Cardiac septum (tissue), 1 donor: ENCODE measurements around the gene PDE4D. TPM values are rescaled to one million over a fixed set of nuclear protein-coding genes. Genes with fewer than 3 reads are reported as not detected.

Source experiments
- DNase-seq: peaks from one replicate; pipeline ENCODE4 v3.0.0-alpha.2; 2020; ENCODE audit warnings: low spot score
- intact Hi-C: fragments of 100-400 bp; cut with DNase I; formaldehyde crosslinking; loops from one replicate; pipeline ENCODE4 v1.14.0; 2022
- total RNA-seq: library from RNA; stranded (reverse); fragmentation: NEBNext Ultra II Directional; extraction: Animal tissue kit (Norgen Biotek cat#: 25700); gene quantifications from one replicate; pipeline ENCODE4 v1.2.1, GENCODE V29; 2021
- donor health status: DM: no; HTN: no; CAD: no.

PDE4D gene
- total RNA-seq, 1 donor from 2014 or later, result 29.3 TPM

- intact Hi-C loops, result no loop called here
- no peak for DNase-seq
Measured at GRCh38 chr5:59553992-59554391, 339.5 kb downstream of the PDE4D start.

GRCh38 chr5:59548807-59549357, 344.6 kb downstream of the PDE4D start:
- intact Hi-C loops, result no loop called here
- DNase-seq, result no peak

GRCh38 chr5:59547731-59548130, 345.8 kb downstream of the PDE4D start:
- intact Hi-C loops, result no loop called here
- no peak for DNase-seq

DNA sequence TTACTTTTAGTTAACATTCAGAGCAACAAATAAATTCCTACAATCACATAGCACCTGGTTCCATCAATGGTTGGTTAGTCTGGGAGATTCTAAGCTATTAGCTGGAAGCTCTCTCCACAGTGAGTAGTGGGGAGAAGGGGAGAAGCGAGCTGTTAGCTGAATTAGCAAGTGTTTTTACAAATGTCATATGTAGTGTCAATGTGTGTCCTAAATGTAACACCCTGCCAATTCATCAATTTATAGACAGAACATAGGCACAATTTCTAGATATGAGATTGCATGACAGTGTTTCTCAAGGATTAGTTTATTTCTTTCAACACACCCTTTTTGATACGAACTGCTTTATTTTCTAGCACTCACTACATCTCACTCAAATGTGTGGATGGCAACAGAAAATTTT, 349.0 kb downstream of the PDE4D start:
- intact Hi-C loops, result no loop called here

GRCh38 chr5:59543821-59544442, 349.6 kb downstream of the PDE4D start:
- intact Hi-C loops, result no loop called here
- DNase-seq, result no peak

More for the DNA sequence above, 349.0 kb downstream of the PDE4D start:
- DNase-seq, result no peak

DNA sequence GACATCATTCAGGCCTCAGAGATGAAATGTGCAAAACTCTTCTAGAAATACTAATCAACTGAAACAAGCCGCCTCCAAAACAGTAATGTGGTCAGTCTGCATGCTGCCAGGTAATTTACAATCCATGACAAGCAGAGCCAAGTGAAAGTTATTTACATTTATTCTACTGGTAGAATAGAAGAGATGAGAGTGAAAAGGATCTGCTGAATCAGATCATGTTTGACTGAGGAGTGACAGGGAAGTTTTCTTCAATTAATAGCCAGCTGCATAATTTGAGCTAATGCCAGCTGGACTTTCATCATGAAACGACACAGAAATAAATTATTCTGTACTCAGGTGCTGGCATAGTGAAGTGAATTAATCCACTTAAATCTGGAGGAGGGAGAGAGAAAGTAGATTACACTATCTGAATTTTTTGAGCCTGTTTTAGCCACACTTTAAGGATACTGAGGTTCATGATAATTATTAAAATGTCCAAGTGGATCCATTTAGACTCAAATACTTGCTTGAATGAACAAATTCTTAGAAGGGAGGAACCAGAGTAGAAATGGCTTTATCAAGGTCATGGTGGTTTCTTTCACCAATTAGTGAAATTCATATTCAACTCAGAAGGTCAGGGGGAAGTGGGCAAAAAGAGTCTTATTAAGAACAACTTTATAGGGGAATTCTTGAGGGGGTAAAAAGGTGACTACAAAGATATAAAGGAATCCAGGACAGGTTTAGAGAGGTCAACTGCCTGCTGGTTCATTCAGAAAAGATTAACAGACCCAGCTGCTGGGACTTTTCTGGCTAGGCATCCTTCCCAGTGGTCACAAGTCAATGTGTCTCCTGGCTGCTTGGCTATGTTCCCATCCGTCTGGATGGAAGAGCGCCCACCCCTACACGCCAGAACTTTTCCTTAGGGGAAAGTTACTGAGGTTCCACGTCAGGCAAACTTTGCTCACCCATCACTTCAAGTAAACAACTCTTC, 350.4 kb downstream of the PDE4D start:
- intact Hi-C loops, result no loop called here
- peak; percentile 74 for DNase-seq

DNA sequence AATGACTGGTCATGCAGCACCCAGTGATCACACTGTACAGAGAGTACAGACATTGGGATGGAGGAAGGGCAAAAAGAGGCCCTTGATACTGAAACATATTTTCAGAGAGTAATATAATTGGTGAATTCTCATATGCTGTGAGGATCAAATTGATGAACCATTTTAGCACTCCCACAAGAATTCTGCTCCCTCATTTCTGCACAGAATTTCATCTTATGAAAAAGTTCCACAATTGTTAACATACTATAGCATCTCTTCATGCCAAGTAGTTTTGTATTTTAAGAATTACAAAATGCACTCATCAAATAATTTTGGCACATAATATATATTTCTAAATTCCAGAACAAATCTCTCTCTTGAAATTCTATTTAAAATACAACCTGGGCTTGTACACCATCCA, 351.2 kb downstream of the PDE4D start:
- DNase-seq, result no peak
- intact Hi-C loops, result no loop called here

DNA sequence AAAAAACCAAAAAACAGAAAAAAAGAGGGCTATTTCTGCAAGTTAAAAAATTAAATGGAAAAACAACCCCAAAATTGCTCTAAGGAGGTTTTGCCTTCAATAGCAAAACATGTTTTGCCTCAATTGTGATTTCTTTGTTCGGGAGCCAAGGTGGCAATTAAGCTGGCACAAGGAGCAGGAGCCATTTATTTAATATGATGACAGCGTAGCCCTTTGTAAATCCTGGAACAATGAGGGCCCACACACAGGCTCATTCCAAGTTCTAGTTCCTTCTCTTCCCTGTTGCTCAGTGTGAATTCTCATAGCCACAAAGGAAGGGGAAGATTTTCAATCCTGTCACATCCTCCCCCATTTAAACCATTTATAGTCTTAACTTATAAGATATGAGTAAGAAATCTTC, 353.2 kb downstream of the PDE4D start:
- intact Hi-C loops, result no loop called here
- no peak for DNase-seq

DNA sequence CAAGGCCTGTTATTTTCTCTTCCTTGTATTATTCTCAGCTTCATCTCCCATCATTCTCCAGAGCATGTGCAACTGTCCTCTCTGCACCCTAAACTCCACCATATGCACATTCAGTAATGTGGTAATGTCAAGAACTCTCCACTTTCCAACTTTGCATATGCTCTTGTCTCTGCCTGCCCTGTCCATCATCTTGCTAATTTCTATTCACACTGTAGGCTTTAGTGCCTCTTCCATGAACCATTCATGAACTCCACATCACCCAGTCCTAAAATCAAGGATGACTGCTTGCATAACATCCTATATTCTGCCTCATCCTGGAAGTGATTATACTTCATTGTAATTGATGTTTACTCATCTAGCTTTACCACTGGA, 354.8 kb downstream of the PDE4D start:
- DNase-seq, result no peak
- intact Hi-C loops, result no loop called here

DNA sequence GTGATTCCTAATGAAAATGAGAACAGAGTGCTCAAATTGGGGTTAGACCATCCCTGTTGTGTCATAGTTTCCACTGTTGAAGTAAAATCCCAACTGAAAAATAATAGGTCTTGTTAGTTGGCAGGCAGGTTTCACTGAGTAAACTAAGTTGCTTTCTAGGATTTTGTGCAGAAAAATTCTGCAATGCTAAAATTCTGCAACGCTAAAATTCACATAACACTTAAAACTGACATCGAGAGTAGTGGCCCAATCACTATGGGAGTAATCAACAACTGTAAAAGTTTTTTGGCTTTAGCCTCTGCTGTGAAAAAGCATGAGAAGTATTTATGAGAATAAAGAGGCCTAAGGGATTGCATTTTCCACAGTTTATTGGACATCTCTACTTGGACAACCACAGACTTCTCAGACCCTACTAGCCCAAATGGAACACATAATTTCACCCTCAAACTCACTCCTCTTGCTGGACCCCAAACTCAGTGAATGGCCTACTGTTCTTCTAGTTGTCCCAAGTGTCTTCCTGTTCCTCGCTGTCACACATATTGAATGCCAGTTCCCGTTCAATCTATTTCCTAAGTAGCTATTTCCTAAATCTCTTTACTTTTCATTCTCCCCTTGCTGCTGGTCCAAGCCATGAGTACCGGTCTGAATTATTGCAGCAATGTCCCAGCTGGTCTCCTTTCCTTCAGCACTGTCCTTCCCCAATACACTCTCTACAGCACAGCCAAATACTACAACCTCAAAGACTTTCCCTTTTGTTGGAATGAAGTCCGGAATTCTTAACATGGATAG, 355.4 kb downstream of the PDE4D start:
- intact Hi-C loops, result no loop called here
- DNase-seq, result no peak

GRCh38 chr5:59536875-59537274, 356.7 kb downstream of the PDE4D start:
- intact Hi-C loops, result no loop called here
- no peak for DNase-seq

- intact Hi-C loops, result no loop called here
- DNase-seq, result no peak
Measured at GRCh38 chr5:59535561-59535960, 358.0 kb downstream of the PDE4D start.

- DNase-seq, result no peak
- intact Hi-C loops, result no loop called here
Measured at GRCh38 chr5:59533730-59534108, 359.8 kb downstream of the PDE4D start.

GRCh38 chr5:59532979-59533729, 360.4 kb downstream of the PDE4D start:
- intact Hi-C loops, result no loop called here
- no peak for DNase-seq

DNA sequence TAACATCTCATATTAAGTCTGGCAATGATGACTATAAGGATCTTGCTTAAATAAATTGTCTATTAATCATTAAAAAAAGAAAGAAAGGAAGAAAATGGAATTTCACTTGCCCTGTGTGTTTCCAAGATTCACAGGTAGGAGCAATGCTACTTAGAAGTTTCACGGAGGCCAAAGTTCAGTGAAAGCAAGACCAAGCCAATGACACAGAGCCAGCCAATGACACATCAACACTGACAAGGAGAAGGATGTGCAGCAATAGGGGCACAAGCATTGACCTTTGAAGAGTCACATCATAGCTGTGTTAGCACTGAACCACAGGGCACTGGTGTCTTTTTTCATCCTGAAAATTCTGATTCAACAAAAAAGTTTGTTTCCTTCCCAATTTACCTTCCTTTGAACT, 364.3 kb downstream of the PDE4D start:
- DNase-seq, result no peak
- intact Hi-C loops, result no loop called here

DNA sequence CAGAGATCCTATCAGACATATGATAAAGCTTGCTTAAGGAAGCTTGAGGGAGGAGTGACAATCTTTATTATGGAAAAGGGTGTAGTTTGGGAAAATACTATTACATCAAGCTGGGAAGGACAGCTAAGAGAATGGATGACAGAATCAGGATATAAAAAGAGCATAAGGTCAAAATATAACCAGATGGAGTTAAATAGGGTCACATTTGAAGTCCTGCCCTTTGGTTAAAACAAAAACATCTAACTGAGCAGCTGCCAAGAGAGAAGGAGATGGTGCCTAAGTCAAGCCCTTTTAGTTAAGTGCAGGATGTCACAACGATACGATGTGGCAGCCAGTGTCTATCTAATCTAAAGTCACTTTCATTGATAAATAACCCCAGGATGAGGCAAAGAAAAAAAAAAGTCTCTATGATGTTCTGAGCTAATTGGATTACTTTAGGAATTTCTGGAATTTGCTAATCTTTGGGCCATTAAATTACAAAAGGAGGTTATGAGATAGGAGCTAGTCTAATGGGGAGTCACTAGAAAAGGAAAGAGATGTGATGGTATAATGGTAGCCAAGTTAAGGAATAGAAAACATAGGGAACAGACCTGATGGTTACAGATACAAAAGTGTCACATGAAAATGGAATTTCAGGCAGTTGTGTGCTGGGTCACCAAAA, 365.2 kb downstream of the PDE4D start:
- intact Hi-C loops, result no loop called here
- no peak for DNase-seq

- no peak for DNase-seq
- intact Hi-C loops, result no loop called here
Measured at GRCh38 chr5:59525957-59526356, 367.6 kb downstream of the PDE4D start.

GRCh38 chr5:59525311-59525710, 368.2 kb downstream of the PDE4D start:
- intact Hi-C loops, result no loop called here
- no peak for DNase-seq
